GM21529 (cell line): ENCODE data around the gene WDR88.
"Not testable (repeated sequence)": the region's sequence is repeated elsewhere in the genome, so short reads cannot be mapped to it uniquely, and the experiment has no call there.

Source experiments
- ATAC-seq: cut with Tn5 transposase; IDR thresholded peaks from one replicate; pipeline ENCODE4 v1.9.1; 2021; ENCODE audit not compliant: unreplicated experiment

The WDR88 gene

GRCh38 chr19:33126712-33127111 is 5.2 kb upstream of the WDR88 start:
- ATAC-seq, result not testable (repeated sequence)

- ATAC-seq, result no peak
These were observed 2.0 kb upstream of the WDR88 start for GRCh38 chr19:33129901-33130300.

DNA sequence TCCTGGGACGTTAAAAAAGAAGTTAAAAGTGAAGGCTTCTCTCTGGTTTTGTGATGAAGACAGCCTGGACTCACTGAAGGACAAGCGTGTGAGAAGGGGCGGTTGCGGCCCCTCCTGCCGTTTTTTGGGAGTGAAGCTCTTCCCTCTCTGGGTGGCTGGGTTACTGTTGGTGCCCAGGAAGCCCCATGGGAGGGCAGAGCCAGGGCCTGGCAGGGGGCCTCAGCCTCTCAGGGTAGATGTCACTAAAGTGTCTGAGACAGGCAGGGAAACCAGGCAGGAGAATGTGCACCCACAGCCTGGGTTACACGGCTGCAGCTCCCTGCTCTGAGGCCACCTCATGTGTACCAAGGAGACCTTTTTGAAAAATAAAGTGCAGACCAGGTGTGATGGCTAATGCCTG is 1.5 kb upstream of the WDR88 start:
- ATAC-seq, result no peak

GRCh38 chr19:33132425-33132824 is 511 bp downstream of the WDR88 start:
- no peak for ATAC-seq

- no peak for ATAC-seq
These were observed 1.6 kb downstream of the WDR88 start for GRCh38 chr19:33133438-33134031.

DNA sequence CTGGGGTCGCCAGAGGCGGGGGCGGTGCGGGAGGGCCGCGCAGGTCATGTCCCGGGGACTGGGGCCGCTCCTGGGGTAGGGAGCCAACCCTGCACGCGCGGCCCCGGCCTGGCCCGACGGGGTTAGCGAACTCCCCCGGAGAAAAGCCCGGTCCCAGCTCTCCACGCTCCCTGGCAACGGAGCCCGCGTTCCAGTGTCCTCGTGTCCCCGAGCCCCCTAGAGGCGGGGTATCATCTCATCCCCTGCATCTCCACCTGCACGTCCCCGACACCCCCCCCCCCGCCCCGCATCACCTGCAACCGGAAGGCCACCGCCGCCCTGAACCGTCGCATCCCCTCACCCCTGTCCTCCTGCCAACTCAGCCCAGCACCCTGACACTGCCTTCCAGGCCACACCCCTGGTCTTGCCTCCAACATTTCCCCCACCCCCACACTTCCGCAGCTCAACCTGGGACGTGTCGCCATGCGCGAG is 2.7 kb downstream of the WDR88 start:
- ATAC-seq, result no peak

DNA sequence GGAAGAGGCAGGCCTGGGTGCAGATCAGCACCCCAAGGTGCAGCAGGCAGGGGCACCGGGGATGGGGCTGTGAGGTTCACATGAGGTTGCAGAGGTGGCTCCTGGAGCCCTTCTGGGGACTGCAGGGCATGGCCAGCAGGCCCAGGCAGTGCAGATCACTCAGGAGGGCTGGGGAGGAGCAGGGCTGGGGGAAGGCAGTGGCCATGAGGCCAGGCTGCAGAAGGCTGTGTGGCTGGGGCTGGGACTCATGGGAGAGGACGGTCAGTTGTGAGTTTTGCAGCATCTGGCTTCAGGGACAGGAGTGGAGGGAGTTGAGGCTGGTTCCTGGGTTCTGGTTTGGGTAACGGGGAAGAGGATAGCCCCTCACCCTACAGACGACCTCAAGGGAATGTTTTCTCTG is 7.3 kb downstream of the WDR88 start:
- no peak for ATAC-seq

- ATAC-seq, result peak; percentile 69
These were observed 12.0 kb downstream of the WDR88 start for GRCh38 chr19:33143897-33144405.

- ATAC-seq, result no peak
These were observed 14.3 kb downstream of the WDR88 start for GRCh38 chr19:33146209-33146608.

- no peak for ATAC-seq
These were observed 15.6 kb downstream of the WDR88 start for GRCh38 chr19:33147538-33147937.

- no peak for ATAC-seq
These were observed 19.1 kb downstream of the WDR88 start for GRCh38 chr19:33150852-33151518.

DNA sequence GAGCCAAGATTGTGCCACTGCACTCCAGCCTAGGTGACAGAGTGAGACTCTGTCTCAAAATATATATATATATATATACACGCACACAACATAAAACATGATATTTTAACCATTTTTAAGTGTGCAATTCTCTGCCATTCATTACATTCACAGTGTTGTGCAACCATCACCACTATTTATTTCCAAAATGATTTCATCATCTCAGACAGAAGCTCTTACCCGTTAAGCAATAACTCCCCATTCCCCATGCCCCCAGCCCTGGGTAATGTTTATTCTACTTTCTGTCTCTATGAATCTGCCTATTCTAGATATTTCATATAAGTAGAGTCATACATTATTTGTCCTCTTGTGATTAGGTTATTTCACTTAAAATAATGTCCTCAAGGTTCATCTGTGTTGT is 20.3 kb downstream of the WDR88 start:
- ATAC-seq, result no peak

DNA sequence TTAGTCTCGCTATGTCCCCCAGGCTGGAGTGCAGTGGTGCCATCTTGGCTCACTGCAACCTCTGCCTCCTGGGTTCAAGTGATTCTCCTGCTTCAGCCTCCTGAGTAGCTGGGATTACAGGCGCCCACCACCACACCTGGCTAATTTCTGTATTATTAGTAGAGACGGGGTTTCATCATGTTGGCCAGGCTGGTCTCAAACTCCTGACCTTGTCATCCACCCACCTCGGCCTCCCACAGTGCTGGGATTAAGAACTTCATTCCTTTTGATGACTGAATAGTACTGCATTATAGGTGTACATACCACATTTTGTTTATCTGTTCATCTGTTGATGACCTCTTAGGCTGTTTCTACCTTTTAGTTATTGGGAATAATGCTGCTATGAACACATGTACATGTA is 20.7 kb downstream of the WDR88 start:
- ATAC-seq, result not testable (repeated sequence)

DNA sequence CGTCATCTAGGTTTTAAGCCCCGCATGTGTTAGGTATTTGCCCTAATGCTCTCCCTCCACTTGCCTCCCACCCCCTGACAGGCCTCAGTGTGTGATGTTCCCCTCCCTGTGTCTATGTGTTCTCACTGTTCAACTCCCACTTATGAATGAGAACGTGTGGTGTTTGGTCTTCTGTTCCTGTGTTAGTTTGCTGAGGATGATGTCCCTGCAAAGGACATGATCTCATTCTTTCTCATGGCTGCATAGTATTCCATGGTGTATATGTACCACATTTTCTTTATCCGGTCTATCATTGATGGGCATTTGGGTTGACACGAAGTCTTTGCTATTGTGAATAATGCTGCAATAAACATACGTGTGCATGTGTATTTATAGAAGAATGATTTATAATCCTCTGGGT is 22.4 kb downstream of the WDR88 start:
- ATAC-seq, result not testable (repeated sequence)

DNA sequence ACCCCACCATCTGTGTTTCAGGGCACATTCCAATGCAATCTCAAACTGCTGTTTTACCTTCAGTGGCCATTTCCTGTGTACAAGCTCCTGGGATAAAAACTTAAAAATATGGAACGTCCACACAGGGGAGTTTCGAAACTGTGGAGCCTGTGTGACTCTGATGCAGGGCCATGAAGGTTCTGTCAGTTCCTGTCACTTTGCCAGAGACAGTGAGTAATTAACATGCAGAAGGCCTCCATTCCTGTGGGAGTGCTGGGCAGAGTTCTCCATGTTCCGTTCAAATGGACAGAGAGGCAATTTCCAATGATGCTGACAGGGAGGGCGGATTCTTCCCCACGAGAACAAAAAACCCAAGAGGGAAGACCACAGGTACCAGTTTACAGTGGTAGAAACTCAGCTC is 24.4 kb downstream of the WDR88 start:
- ATAC-seq, result no peak

DNA sequence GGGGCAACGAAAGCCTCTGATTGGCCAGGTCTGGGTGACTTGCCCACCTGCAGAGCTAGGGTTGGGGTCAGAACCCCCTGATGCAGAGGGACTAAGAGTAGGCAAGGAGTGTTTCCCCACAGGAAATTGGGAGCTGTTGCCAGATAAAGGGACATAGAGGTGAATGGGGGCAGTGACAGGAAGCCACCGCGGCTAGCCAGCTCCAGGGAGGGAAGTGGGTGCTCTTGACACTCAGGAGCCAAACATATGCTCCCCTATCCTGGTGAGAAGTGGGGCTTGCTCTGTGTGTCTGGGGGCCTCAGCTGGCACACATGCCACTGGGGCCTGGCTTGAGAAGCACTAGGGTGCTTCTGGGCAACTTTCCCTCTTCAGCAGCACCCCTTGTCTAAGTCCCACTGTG is 26.0 kb downstream of the WDR88 start:
- ATAC-seq, result no peak

DNA sequence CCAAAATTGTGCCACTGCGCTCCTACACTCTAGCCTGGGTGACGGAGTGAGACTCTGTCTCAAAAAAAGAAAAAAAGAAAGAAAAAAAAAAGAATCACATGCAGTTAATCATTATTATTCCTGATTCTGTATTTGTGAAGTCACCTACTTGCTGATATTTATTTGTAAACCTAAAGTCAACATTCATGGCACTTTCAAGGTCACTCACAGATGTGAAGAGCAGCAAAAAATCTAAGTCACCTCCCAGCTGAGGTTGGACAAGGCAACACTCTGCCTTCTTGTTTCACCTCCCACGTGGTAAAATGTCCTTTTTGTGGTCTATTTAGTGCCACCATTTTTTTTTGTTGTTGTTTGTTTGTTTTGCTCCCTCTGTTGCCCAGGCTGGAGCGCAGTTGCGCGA is 26.5 kb downstream of the WDR88 start:
- ATAC-seq, result no peak

DNA sequence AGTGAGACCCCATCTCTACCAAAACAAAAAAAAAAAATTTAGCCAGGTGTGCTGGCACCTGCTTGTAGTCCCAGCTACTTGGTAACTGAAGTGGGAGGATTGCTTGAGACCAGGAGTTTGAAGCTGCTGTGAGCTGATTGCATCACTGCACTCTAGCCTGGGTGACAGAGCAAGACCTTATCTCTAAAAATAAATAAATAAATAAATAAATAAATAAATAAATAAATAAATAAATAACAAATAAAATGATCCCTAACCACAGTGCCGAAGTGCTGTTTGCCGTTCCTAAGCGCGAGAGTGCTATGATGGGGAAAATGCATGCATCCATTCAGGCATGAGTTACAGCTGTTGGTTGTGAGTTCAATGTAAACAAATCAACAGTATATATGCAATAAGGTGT is 27.2 kb downstream of the WDR88 start:
- ATAC-seq, result no peak

DNA sequence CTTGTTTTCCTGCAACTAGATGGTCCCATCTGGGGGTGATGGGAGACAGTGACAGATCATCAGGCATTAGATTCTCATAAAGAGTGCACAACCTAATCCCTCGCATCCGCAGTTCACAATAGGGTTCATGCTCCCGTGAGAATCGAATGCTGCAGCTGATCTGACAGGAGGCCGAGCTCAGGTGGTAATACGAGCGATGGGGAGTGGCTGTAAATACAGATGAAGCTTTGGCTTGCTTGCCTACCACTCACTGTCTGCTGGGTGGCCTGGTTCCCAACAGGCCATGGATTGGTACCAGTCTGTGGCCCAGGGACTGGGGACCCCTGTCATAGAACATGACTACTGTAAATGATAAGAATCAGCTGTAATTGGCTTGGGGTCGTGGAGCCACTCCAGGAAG is 28.0 kb downstream of the WDR88 start:
- no peak for ATAC-seq

- no peak for ATAC-seq
These were observed 29.3 kb downstream of the WDR88 start for GRCh38 chr19:33161201-33161600.

- ATAC-seq, result no peak
These were observed 31.6 kb downstream of the WDR88 start for GRCh38 chr19:33163481-33163880.

DNA sequence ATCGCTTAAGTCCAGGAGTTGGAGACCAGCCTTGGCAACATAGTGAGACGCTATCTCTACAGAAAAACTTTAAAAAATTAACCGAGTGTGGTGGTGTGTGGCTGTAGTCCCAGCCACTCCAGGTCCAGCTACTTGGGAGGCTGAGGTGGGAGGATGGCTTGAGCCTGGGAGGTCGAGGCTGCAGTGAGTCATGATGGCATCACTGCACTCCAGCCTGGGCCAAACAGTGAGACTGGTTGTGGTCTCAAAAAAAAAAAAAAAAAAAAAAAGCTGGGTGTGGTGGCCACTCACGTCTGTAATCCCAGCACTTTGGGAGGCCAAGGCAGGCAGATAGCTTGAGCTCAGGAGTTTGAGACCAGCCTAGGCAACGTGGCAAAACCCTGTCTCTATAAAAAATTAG is 34.1 kb downstream of the WDR88 start:
- ATAC-seq, result not testable (repeated sequence)

DNA sequence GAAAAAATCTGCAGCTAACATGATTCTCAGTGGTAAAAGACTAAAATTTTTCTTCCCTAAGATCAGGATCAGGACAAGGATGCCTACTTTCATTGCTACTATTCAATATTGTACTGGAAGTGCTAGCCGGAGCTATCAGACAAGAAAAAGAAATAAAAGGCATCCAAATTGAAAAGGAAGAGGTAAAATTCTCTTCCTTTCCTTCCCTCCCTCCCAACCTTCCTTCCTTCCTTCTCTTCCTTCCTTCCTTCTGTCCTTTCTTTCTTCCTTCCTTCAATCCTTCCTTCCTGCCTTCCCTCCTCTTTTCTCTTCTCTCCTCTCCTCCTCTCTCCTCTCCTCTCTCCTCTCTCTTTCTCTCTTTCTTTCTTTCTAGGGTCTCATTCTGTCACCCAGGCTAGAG is 35.5 kb downstream of the WDR88 start:
- ATAC-seq, result no peak
